H1 (cell line): Measurements from ENCODE around the gene P3H1.

Source experiments
- BCL11A ChIP-seq, 2 experiments: IDR thresholded peaks; one replicate each; pipeline ENCODE4 v1.6.1; 2011; ENCODE audit warnings: low read depth in 2 of 2, low read length in 2 of 2, mild to moderate bottlenecking in 2 of 2
- CEBPB ChIP-seq: IDR thresholded peaks from 2 replicates; pipeline ENCODE4 v1.6.1; 2012; ENCODE audit warnings: low read depth, low read length
- CHD2 ChIP-seq: IDR thresholded peaks from 2 replicates; pipeline ENCODE4 v1.6.1; 2012; ENCODE audit warnings: low read length, improper control_type of control experiment
- CTCF ChIP-seq, 3 experiments: IDR thresholded peaks; 1 replicate in 2 of 3; 2 replicates in 1 of 3; pipeline versions ENCODE4 v1.5.1 to v1.6.1; 2011; ENCODE audit warnings: low read length in 3 of 3, mild to moderate bottlenecking in 3 of 3, inconsistent platforms in 2 of 3, low read depth in 1 of 3, moderate library complexity in 1 of 3; ENCODE audit not compliant: insufficient read depth in 1 of 3; ENCODE audit errors: control extremely low read depth in 1 of 3
- EZH2 ChIP-seq: fragments of 200-600 bp; sonication (generic); IDR thresholded peaks from 2 replicates; pipeline ENCODE4 v1.7.1; 2012; ENCODE audit warnings: low read depth, mild to moderate bottlenecking, moderate library complexity, low read length, inconsistent platforms; ENCODE audit not compliant: severe bottlenecking
- GABPA ChIP-seq: IDR thresholded peaks from 2 replicates; pipeline ENCODE4 v1.6.1; 2011; ENCODE audit warnings: mild to moderate bottlenecking, low read length, moderate library complexity, borderline replicate concordance; ENCODE audit not compliant: insufficient read depth
- HDAC2 ChIP-seq, 2 experiments: fragments of 300-600 bp in 1 of 2; sonication (generic) in 1 of 2; IDR thresholded peaks; 2 replicates each; pipeline ENCODE4 v1.6.1; 2011 to 2012; ENCODE audit warnings: low read depth in 2 of 2, low read length in 2 of 2, mild to moderate bottlenecking in 2 of 2, moderate library complexity in 2 of 2, borderline replicate concordance in 1 of 2, inconsistent platforms in 1 of 2
- MAFK ChIP-seq: IDR thresholded peaks from 2 replicates; pipeline ENCODE4 v1.6.1; 2012; ENCODE audit warnings: low read depth, mild to moderate bottlenecking, improper control_type of control experiment, low read length
- MAX ChIP-seq: IDR thresholded peaks from 2 replicates; pipeline ENCODE4 v1.6.1; 2012; ENCODE audit warnings: inconsistent platforms
- POLR2A ChIP-seq, 2 experiments: IDR thresholded peaks; 1 replicate in 1 of 2; 2 replicates in 1 of 2; pipeline ENCODE4 v1.6.1; 2011; ENCODE audit warnings: low read depth in 2 of 2, low read length in 2 of 2, mild to moderate bottlenecking in 2 of 2; ENCODE audit errors: control extremely low read depth in 1 of 2
- POLR2AphosphoS5 ChIP-seq: IDR thresholded peaks from 2 replicates; pipeline ENCODE4 v1.6.1; 2011; ENCODE audit warnings: low read depth, low read length
- RAD21 ChIP-seq, 2 experiments: IDR thresholded peaks in 1 of 2; conservative IDR thresholded peaks in 1 of 2; 2 replicates each; pipeline ENCODE4 v1.6.1; 2011; ENCODE audit warnings: low read depth in 2 of 2, low read length in 2 of 2, improper control_type of control experiment in 1 of 2, inconsistent platforms in 1 of 2, mild to moderate bottlenecking in 1 of 2, moderate library complexity in 1 of 2
- RXRA ChIP-seq: IDR thresholded peaks from 2 replicates; pipeline ENCODE4 v1.6.1; 2011; ENCODE audit warnings: low read depth, mild to moderate bottlenecking, low read length, moderate library complexity; ENCODE audit not compliant: insufficient read depth
- TAF1 ChIP-seq: IDR thresholded peaks from 2 replicates; pipeline ENCODE4 v1.6.1; 2011; ENCODE audit warnings: mild to moderate bottlenecking, low read depth, low read length

- no peak for TF ChIP-seq EZH2
- TF ChIP-seq POLR2A (IDR thresholded peaks at IDR 0.05; ENCODE audit: control extremely low read depth in 1 of 2, low read depth in 2 of 2, low read length in 2 of 2): no peak
- no peak for TF ChIP-seq CHD2
- no peak for TF ChIP-seq RXRA
- no peak for TF ChIP-seq CEBPB
- no peak for TF ChIP-seq CTCF (IDR thresholded peaks at IDR 0.05; ENCODE audit: control extremely low read depth in 1 of 3, insufficient read depth in 1 of 3, low read depth in 1 of 3, low read length in 3 of 3)
- TF ChIP-seq HDAC2 (IDR thresholded peaks at IDR 0.05; ENCODE audit: borderline replicate concordance in 1 of 2, low read depth in 2 of 2, low read length in 2 of 2): no peak
- no peak for TF ChIP-seq POLR2AphosphoS5
- TF ChIP-seq MAFK: no peak
- TF ChIP-seq RAD21 (IDR thresholded peaks at IDR 0.05 in 1 of 2, conservative IDR thresholded peaks at IDR 0.05 in 1 of 2; ENCODE audit: low read depth in 2 of 2, low read length in 2 of 2): no peak
- TF ChIP-seq GABPA: no peak
- TF ChIP-seq BCL11A (IDR thresholded peaks at IDR 0.05; ENCODE audit: low read depth in 2 of 2, low read length in 2 of 2): no peak
- TF ChIP-seq TAF1: no peak
- no peak for TF ChIP-seq MAX
These were observed 44.9 kb downstream of the P3H1 start for GRCh38 chr1:42721926-42722325.
